OCI-LY7 (cell line): ENCODE results near the gene NOTCH3.

Experiments
- CTCF ChIP-seq: fragments of 200-600 bp; sonication (generic); conservative IDR thresholded peaks from 2 replicates; pipeline ENCODE4 v1.5.1; 2014; ENCODE audit warnings: mild to moderate bottlenecking, antibody characterized with exemption, low read length, moderate library complexity, mixed read lengths
- EZH2phosphoT487 ChIP-seq: fragments of 200-600 bp; sonication (generic); IDR thresholded peaks from 2 replicates; pipeline ENCODE4 v1.6.1; 2018; ENCODE audit warnings: low read depth, borderline replicate concordance, mild to moderate bottlenecking, mixed run types, antibody characterized with exemption, low read length, moderate library complexity, mixed read lengths

- TF ChIP-seq CTCF: no peak
- TF ChIP-seq EZH2phosphoT487: no peak
Observed at GRCh38 chr19:15223649-15224361, 23.0 kb upstream of the NOTCH3 start.
